Ovary (tissue), 1 donor: Measurements from ENCODE around the gene AQP7.

Experiments used
- EP300 ChIP-seq: sonication (generic); formaldehyde crosslinking; IDR thresholded peaks from one replicate; pipeline ENCODE4 v1.6.1; 2017; ENCODE audit warnings: antibody characterized with exemption
- POLR2A ChIP-seq: fragments of 450-650 bp; IDR thresholded peaks from one replicate; pipeline ENCODE4 v1.6.1; 2017; ENCODE audit warnings: antibody characterized with exemption, mild to moderate bottlenecking, moderate library complexity

DNA sequence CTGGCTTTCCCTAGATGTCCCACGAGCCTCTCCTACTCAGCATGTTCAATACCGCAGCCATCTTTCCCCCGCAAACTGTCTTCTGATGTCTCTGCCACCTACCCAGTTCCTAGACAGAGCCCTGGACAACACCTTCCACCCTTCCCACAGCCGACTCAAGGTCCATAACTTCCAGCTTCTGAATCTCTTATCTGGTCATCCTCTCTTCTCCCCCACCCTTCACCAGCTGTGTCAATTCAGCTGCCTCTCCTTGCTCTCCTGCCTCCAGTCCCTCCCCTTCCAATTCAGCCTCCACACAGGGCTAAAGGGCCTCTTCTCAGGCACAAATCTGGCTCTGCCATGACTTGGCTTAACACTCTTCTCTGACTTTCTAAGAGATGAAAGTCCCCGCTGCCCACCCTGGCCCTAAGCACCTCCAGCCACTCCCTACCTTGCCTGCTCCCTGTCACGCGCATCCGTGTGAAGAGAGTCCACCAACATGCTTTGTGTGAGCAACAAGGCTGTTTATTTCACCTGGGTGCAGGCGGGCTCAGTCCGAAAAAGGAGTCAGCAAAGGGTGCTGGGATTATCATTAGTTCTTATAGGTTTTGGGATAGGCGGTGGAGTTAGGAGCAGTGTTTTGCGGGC lies 25.2 kb downstream of the AQP7 start:
- TF ChIP-seq EP300 (no peak), POLR2A (no peak)
